ENCODE results near the gene SLCO4A1. TPM values are rescaled to one million over a fixed set of nuclear protein-coding genes. Genes with fewer than 3 reads are reported as not detected.

SLCO4A1 gene
- total RNA-seq, 1 donor from 2014 or later: 1.4 TPM

- no peak for TF ChIP-seq CTCF (IDR thresholded peaks at IDR 0.05; ENCODE audit: unreplicated experiment)
- peaks cover 10% of the 10 kb centered on the region for H3K27me3 Mint-ChIP-seq (ENCODE audit: unreplicated experiment)
- no peaks in the 10 kb centered on the region for H3K36me3 Mint-ChIP-seq (ENCODE audit: low read depth, unreplicated experiment)
- no peak overlapping the region for H3K4me3 Mint-ChIP-seq (ENCODE audit: unreplicated experiment)
- no peak overlapping the region for H3K27ac Mint-ChIP-seq (ENCODE audit: unreplicated experiment)
- H3K9me3 Mint-ChIP-seq (ENCODE audit: unreplicated experiment): no peaks in the 10 kb centered on the region
- peaks cover under 1% of the 10 kb centered on the region for H3K4me1 Mint-ChIP-seq (ENCODE audit: unreplicated experiment)
- DNase-seq (ENCODE audit: low spot score): no peak
These were observed 19.3 kb downstream of the SLCO4A1 start for GRCh38 chr20:62661647-62662046.

- Mint-ChIP-seq H3K9me3 (ENCODE audit: unreplicated experiment) (no peaks in the 10 kb centered on the region), H3K4me1 (ENCODE audit: unreplicated experiment) (peaks cover 8% of the 10 kb centered on the region), H3K36me3 (ENCODE audit: low read depth, unreplicated experiment) (no peaks in the 10 kb centered on the region), H3K4me3 (ENCODE audit: unreplicated experiment) (no peak overlapping the region), H3K27ac (ENCODE audit: unreplicated experiment) (no peak overlapping the region), H3K27me3 (ENCODE audit: unreplicated experiment) (peaks cover 15% of the 10 kb centered on the region)
- DNase-seq (ENCODE audit: low spot score): no peak
- no peak for TF ChIP-seq CTCF (IDR thresholded peaks at IDR 0.05; ENCODE audit: unreplicated experiment)
These were observed 20.1 kb downstream of the SLCO4A1 start for GRCh38 chr20:62662422-62662821.

GRCh38 chr20:62663145-62664018 is 21.1 kb downstream of the SLCO4A1 start:
- Mint-ChIP-seq H3K4me3 (ENCODE audit: unreplicated experiment) (no peak overlapping the region), H3K27ac (ENCODE audit: unreplicated experiment) (no peak overlapping the region), H3K4me1 (ENCODE audit: unreplicated experiment) (peaks cover 8% of the 10 kb centered on the region)

GRCh38 chr20:62664019-62664971 is 22.0 kb downstream of the SLCO4A1 start:
- Mint-ChIP-seq H3K36me3 (ENCODE audit: low read depth, unreplicated experiment) (no peaks in the 10 kb centered on the region), H3K9me3 (ENCODE audit: unreplicated experiment) (no peaks in the 10 kb centered on the region), H3K27me3 (ENCODE audit: unreplicated experiment) (peaks cover 11% of the 10 kb centered on the region), H3K4me1 (ENCODE audit: unreplicated experiment) (peaks cover 8% of the 10 kb centered on the region), H3K4me3 (ENCODE audit: unreplicated experiment) (no peak overlapping the region), H3K27ac (ENCODE audit: unreplicated experiment) (no peak overlapping the region)
- no peak for TF ChIP-seq CTCF (IDR thresholded peaks at IDR 0.05; ENCODE audit: unreplicated experiment)
- DNase-seq (ENCODE audit: low spot score): no peak

More at GRCh38 chr20:62663145-62664018, 21.1 kb downstream of the SLCO4A1 start:
- no peak for DNase-seq (ENCODE audit: low spot score)
- peaks cover 15% of the 10 kb centered on the region for H3K27me3 Mint-ChIP-seq (ENCODE audit: unreplicated experiment)
- H3K36me3 Mint-ChIP-seq (ENCODE audit: low read depth, unreplicated experiment): no peaks in the 10 kb centered on the region
- no peak for TF ChIP-seq CTCF (IDR thresholded peaks at IDR 0.05; ENCODE audit: unreplicated experiment)
- no peaks in the 10 kb centered on the region for H3K9me3 Mint-ChIP-seq (ENCODE audit: unreplicated experiment)

Data from endothelial cell (in vitro differentiated cells).